Glomerular visceral epithelial cell (primary cell): Measurements from ENCODE around the gene TMPRSS11E.
"Not testable (repeated sequence)": the region's sequence is repeated elsewhere in the genome, so short reads cannot be mapped to it uniquely, and the experiment has no call there.

ENCODE experiments used
- DNase-seq: peaks from one replicate; pipeline ENCODE4 v3.0.0-alpha.2; 2016; ENCODE audit errors: extremely low spot score

TMPRSS11E gene

DNA sequence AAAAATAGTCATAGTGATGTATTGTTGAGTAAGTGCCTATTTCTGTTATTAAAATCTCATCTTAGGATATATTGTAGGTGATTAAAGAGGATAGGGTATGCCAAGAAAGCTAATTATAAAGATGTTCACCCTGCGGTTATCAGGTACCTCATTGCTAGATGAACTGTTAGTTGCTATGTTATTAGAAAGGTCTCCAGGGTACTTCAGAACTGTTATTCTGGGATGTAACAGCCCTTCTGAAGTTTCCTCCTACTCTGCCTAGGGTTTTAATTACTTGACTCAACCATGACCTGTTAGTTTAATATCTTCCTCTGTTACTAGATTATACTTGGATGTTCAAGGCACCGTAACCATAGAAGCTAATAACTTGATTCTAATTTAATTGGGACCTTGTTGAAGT, 15.4 kb downstream of the TMPRSS11E start:
- DNase-seq = no peak

- no peak for DNase-seq
These were observed 16.5 kb downstream of the TMPRSS11E start for GRCh38 chr4:68463796-68464195.

DNA sequence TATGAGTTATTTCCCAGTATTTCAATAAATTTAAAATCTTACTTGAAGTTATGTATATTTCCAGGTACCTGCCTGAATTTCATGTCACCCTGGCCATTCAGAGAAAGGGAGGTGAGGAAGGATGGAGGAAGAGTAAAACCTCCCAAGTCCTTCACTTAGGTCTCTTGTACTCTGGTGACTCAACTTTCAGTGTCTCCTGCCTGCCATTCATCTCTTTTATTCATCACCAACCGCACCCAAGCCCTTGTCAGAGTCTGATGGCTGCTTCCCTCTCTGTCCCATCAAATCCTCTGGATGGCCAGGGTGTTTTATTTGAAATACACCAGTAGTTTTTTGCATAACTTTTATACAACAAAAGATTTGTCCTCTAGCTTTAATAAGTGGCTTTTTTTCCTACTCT, 17.8 kb downstream of the TMPRSS11E start:
- DNase-seq = no peak

DNA sequence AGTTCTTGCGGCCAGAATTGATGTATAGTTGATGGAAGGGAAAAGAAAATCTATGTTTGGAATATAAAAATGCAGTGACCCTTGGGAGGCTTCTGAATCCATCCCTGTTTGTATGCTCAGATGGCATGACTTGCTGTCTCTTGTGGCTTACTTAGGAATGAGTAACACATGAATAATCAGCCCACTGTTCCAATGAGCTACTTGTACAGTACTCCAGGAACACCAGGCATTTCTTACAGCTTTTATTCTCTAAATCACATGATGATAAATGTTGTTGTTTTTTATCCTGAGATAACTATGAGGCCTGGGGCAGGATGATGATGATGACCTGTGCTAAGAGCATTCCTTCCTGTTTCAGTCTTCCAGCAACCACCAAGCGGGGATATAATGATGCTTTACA, 18.9 kb downstream of the TMPRSS11E start:
- peak; percentile 80 for DNase-seq

DNA sequence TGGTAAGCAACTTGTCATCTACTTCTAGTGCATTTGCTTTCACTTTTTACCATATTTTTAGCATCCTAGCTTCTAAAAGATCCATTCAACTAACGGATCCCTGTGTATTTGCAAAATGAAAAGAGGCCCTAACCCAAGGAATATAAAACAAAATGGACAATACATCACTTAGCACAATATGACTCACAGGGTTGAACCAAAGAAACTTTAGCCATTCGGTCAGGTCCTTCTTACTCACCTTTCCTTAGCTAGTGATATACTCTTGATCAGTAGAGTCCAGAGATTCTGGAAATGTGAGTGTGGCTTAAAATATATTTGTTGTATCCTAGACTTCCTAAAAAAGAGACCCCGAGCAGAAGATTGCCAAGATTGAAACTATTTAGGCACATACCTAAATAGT, 19.5 kb downstream of the TMPRSS11E start:
- peak; percentile 26 for DNase-seq

- no peak for DNase-seq
These were observed 22.2 kb downstream of the TMPRSS11E start for GRCh38 chr4:68469482-68469881.

GRCh38 chr4:68476191-68476590, 28.9 kb downstream of the TMPRSS11E start:
- no peak for DNase-seq

DNA sequence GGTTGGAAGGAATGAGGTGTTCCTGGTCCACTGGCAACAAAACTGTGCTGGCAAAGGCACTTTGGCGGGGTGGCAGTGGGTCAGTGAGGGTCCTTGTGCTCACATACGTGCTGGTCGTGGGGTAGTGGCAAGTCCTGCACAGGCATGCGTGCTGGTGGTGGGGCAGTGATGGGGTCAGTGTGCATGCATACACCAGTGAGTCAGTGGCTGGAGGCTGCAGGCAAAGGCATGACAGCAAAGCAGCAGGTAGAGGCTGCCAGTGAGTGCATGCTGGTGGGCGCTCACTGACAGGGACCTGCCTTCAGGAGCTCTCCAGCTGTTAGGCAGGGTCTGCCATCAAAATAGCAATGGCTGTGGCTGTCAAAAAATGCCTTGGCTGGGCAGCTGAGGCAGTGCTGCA, 42.1 kb downstream of the TMPRSS11E start:
- DNase-seq = no peak

DNA sequence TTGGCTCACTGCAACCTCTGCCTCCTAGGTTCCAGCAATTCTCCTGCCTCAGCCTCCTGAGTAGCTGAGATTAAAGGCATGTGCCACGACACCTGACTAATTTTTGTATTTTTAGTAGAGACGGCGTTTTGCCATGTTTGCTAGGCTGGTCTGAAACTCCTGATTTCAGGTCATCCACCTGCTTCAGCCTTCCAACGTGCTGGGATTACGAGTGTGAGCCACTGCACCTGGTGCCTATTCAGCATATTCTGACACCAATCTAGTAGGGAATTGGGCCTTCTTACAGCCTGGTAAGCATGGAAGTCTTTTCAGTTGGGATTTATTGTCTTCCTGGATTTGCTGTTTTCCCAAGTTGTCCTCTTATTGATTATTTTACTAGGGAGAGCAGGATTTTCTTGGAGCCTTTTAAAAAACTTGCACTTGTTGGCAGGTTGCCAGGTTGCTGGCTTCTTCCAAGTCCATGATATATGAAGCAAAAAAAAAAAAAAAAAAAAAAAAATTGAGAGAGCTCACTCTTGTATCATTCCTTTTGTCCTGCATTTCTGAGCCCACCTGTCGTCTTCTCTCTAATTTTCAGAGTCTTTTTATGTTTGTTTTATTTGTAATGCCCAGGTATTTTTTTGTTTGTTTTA, 43.7 kb downstream of the TMPRSS11E start:
- DNase-seq = no peak

GRCh38 chr4:68494688-68495087, 47.4 kb downstream of the TMPRSS11E start:
- no peak for DNase-seq

DNA sequence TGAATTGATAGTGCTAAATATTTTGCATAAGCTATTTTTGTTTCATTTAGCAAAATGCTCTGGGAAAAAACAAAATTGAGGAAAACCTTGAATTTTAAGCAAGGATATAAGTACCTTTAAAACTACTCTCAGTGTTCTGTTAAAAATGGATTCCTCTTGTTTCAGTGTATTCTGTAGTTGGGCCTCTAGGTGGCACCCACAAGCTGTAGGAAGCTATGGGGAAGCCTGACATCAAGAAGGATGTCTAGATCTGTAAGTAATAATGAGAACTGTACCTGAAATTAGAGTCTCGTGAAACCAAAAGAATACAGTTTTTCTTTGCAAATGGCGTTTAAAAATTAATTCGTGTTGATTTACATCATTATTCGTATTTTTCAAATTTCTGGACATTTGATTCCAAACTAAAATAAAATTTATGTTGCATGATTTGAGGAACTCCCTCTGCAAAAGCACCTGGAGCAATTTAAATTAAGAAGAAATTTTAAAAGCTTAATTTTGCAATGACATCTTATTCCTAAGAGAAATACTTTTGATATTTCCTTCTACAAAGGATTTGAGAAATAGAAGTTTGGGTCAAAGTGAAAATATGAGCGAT, 51.2 kb downstream of the TMPRSS11E start:
- peak; percentile 79 for DNase-seq

DNA sequence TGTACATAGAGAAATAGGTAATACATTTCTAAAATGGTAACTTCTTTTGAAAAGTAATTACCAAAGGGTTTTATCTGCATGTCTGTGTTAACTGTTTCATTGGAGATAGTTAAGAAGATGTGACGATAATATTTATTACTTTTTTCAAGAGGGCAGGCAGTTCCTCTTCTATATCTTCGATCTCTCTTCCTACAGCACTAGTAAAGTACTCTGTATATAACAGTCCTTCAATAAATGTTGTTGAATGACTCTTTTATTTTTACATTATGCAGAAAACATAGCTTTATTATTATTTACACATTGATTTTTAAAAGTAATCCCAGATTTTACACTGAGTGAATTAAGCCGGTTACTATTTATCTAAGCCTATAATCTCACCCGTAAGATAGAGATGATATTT, 51.8 kb downstream of the TMPRSS11E start:
- DNase-seq = no peak

- not testable (repeated sequence) for DNase-seq
These were observed 56.2 kb downstream of the TMPRSS11E start for GRCh38 chr4:68503462-68503861.

DNA sequence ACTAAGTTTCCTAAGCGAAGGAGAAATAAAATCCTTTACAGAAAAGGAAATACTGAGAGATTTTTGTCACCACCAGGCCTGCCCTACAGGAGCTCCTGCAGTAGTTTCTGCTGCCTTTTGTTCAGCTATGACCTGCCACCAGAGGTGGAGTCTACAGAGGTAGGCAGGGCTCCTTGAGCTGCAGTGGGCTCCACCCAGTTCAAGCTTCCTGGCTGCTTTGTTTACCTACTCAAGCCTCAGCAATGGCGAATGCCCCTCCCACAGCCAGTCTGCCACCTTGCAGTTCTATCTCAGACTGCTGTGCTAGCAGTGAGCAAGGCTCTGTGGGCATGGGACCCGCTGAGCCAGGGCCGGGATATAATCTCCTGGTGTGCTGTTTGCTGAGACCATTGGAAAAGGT, 57.6 kb downstream of the TMPRSS11E start:
- DNase-seq = not testable (repeated sequence)

- DNase-seq = not testable (repeated sequence)
These were observed 58.2 kb downstream of the TMPRSS11E start for GRCh38 chr4:68505452-68505851.

- no peak for DNase-seq
These were observed 71.6 kb downstream of the TMPRSS11E start for GRCh38 chr4:68518889-68519288.

DNA sequence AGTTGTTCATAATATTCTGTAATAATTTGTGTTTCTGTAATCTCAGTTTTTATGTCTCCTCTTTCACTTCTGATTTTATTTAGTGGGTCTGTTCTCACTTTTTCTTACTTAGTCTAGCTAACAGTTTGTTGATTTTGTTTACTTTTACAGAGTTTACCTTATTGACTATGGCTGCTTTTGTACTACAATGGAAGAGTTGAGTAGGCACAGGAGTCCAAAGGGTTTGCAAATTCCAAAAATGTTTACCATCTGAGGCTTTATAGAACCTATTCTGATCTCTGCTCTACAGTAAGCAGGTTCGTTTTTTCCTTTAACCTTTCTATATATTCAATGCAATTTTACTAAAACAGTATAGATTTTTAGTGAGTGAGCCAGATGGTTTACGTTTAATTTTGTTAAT, 73.7 kb downstream of the TMPRSS11E start:
- DNase-seq = no peak

DNA sequence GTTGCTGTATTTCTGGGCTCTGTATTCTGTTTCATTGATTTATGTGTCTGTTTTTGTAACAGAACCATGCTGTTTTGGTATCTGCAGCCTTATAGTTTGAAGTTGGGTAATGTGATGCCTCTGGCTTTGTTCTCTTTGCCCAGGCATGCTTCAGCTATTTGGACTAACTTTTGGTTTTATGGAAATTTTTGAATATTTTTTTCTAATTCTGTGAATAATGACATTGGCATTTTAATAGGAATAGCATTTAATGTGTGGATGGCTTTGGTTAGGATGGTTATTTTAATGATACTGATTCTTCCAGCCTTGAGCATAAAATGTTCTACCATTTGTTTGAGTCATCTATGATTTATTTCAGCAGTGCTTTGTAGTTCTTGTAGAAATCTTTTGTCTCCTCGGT, 75.0 kb downstream of the TMPRSS11E start:
- not testable (repeated sequence) for DNase-seq

GRCh38 chr4:68535974-68536373, 88.7 kb downstream of the TMPRSS11E start:
- DNase-seq = no peak

GRCh38 chr4:68536375-68536774, 89.1 kb downstream of the TMPRSS11E start:
- no peak for DNase-seq

DNA sequence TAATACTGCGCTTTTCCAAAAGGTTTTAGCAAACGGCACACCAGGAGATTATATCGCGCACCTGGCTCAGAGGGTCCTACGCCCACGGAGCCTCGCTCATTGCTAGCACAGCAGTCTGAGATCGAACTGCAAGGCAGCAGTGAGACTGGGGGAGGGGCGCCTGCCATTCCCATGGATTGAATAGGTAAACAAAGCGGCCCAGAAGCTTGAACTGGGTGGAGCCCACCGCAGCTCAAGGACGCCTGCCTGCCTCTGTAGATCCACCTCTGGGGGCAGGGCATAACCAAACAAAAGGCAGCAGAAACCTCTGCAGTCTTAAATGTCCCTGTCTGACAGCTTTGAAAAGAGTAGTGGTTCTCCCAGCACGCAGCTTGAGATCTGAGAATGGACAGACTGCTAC, 95.5 kb downstream of the TMPRSS11E start:
- not testable (repeated sequence) for DNase-seq
